ENCODE measurements around the gene TKT.

TKT gene

DNA sequence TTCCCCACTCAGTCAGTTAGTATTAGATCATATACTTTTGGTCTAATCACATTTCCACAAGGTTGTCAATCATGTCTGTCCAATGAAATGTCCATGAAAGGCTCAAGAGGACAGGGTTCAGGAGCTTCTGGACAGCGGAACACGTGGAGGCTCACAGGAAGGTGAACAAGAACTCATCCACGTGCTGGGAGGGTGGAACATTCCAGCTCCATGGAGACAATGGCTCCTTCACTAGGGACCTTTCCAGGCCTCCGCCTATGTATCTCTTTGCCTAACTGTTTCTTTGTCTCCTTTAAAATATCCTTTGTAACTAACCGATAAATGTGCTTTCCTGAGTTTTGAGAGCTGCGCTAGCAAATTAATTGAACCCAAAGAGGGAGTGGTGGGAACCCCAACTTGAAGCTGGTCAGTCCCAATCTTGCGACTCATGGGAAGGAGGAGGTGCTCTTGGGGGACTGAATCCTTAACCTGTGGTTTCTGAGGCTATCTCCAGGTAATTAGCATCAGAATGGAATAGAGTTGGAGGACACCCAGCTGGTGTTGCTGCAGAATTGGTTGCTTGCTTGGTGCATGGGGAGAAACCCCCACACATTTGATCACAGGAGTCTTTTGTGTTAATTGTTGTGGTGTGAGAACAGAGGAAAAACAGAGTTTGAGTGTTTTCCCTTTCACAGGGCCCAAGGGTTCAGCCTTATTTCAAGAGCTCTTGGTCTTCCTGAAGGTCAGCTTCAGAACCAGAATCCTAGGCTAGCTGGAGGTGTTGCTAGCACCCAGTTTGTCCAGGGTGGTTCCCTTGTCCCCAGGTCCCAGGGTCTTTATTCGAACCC, 3.0 kb upstream of the TKT start:
- H3K36me3 ChIP-seq (replicated peaks): no peaks in the 10 kb centered on the region
- in situ Hi-C loops (cut with HindIII; ENCODE audit: low pct_ligation_motif_present, low sequenced_read_pairs): no loop called here

DNA sequence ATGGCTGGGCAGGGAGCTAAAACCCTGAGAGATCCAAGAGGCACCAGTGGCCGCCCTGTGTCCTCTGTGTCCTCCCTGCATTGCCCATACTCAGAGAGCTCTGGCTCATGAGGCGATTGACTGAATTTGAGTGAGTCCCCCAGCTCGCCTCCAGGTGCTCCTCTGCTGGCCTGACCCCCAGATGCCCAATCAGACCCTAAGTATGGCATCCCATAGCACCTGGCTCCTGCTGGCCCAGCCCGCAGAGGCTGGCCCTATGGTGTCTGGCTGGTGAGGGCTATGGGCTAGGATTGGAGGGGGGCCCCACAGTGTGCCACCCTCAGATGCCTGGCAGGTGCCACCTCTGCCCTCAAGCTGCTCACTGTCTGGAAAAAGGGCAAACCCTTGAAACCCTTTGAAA, 1.6 kb upstream of the TKT start:
- Histone ChIP-seq H3K36me3 (replicated peaks) (no peaks in the 10 kb centered on the region), H3K4me3 (ENCODE audit: low read depth, low read length) (no peak overlapping the region), H3K27ac (no peak overlapping the region), H3K27me3 (replicated peaks) (no peaks in the 10 kb centered on the region)
- in situ Hi-C loops (cut with HindIII; ENCODE audit: low pct_ligation_motif_present, low sequenced_read_pairs): no loop called here
- TF ChIP-seq, protein P1, sequence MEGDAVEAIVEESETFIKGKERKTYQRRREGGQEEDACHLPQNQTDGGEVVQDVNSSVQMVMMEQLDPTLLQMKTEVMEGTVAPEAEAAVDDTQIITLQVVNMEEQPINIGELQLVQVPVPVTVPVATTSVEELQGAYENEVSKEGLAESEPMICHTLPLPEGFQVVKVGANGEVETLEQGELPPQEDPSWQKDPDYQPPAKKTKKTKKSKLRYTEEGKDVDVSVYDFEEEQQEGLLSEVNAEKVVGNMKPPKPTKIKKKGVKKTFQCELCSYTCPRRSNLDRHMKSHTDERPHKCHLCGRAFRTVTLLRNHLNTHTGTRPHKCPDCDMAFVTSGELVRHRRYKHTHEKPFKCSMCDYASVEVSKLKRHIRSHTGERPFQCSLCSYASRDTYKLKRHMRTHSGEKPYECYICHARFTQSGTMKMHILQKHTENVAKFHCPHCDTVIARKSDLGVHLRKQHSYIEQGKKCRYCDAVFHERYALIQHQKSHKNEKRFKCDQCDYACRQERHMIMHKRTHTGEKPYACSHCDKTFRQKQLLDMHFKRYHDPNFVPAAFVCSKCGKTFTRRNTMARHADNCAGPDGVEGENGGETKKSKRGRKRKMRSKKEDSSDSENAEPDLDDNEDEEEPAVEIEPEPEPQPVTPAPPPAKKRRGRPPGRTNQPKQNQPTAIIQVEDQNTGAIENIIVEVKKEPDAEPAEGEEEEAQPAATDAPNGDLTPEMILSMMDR (IDR thresholded peaks at IDR 0.05; ENCODE audit: low read depth, low read length, missing control alignments): no peak
- no peak for DNase-seq

More for the DNA sequence above, 3.0 kb upstream of the TKT start:
- TF ChIP-seq, protein P1 (IDR thresholded peaks at IDR 0.05; ENCODE audit: low read depth, low read length, missing control alignments): no peak
- Histone ChIP-seq H3K27ac (no peak overlapping the region), H3K4me3 (ENCODE audit: low read depth, low read length) (no peak overlapping the region), H3K27me3 (replicated peaks) (no peaks in the 10 kb centered on the region)
- no peak for DNase-seq

DNA sequence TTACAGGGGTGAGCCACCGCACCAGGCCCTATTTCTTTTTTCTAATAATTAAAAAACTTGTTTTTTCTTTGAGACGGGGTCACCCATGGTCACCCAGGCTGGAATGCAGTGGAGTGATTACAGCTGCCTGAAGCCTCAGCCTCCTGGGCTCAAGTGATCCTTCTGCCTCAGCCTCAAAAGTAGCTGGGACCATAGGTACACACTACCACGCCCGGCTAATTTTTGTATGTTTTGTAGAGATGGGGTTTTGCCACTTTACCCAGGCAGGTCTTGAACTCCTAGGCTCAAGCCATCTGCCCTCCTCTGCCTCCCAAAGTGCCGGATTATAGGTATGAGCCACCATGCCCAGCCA, 858 bp upstream of the TKT start:
- TF ChIP-seq, protein P1 (IDR thresholded peaks at IDR 0.05; ENCODE audit: low read depth, low read length, missing control alignments): no peak
- in situ Hi-C loops (cut with HindIII; ENCODE audit: low pct_ligation_motif_present, low sequenced_read_pairs): no loop called here
- H3K27me3 ChIP-seq (replicated peaks): no peaks in the 10 kb centered on the region

DNA sequence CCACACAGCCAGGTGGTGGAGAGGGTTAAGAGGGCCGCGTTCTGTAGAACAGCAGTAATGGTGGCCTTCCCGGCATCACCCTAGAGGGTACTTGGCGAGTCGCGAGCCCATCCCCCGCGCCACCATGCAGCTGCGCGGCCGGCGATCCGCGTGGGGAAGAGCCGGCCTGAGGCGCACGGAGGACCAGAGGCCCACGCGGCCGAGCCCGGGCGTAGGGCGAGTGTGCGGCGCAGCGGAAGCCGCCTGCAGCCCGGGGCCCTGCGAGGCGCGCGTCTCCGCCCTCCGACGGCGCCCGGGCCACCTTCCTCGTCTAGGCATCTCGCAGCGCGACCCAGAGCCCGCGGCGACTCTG, 423 bp downstream of the TKT start:
- peak overlapping the region; percentile 95 for H3K4me3 ChIP-seq (ENCODE audit: low read depth, low read length)
- H3K27ac ChIP-seq: peak overlapping the region; percentile 7
- no peak for DNase-seq
- no peaks in the 10 kb centered on the region for H3K36me3 ChIP-seq (replicated peaks)
- TF ChIP-seq, protein P1 (IDR thresholded peaks at IDR 0.05; ENCODE audit: low read depth, low read length, missing control alignments): no peak
- no peaks in the 10 kb centered on the region for H3K27me3 ChIP-seq (replicated peaks)
- in situ Hi-C loops (cut with HindIII; ENCODE audit: low pct_ligation_motif_present, low sequenced_read_pairs): no loop called here

More for the DNA sequence above, 858 bp upstream of the TKT start:
- Histone ChIP-seq H3K36me3 (replicated peaks) (no peaks in the 10 kb centered on the region), H3K4me3 (ENCODE audit: low read depth, low read length) (no peak overlapping the region), H3K27ac (no peak overlapping the region)
- DNase-seq: no peak

DNA sequence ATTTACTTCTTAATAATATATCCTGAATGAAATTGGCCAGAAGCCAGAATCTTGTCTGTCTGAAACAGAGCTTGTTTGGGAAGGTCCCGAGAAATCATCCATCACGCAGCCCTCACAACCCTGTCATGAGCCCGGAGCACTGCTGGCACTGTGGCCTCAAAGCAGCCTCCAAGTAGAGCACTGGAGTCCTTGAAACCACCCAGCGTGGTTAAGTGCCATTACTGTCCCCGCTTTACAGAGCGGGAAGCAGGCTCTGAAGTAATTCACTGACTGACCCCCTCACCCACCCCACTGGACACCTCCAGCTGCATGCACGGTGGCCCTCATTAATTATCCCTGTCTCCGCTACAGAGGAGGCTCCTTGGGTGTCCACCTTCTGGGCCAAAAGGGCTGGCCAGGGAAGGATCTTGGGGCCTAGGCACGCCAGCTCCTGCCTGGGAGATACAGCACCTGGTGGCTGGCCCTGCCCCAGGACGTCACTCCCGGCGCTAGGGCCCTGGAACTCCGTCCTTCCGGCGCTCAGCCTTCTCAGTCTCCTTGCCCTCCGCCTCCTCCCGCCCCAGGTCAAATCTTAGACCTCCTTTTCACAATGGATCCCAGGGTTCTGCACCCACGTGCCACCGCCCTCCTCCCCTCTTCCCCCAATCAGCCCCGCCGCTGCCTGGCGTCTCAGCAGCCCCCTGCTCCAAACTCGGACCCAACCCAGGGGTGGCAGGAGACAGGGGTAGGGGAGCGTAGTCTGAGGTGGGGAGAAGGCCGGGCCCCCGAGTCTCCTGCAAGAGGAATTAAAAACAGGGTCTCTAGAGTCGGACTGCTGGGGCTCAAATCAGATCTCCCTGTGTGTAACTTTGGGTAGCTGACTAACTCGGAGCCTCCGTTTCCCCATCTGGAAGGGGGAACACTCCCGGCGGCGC, 1.1 kb downstream of the TKT start:
- no peak for DNase-seq
- in situ Hi-C loops (cut with HindIII; ENCODE audit: low pct_ligation_motif_present, low sequenced_read_pairs): no loop called here
- Histone ChIP-seq H3K4me3 (ENCODE audit: low read depth, low read length) (peak overlapping the region; percentile 95), H3K27ac (peak overlapping the region; percentile 7), H3K36me3 (replicated peaks) (no peaks in the 10 kb centered on the region), H3K27me3 (replicated peaks) (no peaks in the 10 kb centered on the region)
- TF ChIP-seq, protein P1 (IDR thresholded peaks at IDR 0.05; ENCODE audit: low read depth, low read length, missing control alignments): no peak
